ENCODE results near the gene TRPM2. TPM values are rescaled to one million over a fixed set of nuclear protein-coding genes. Genes with fewer than 3 reads are reported as not detected.

TRPM2 gene
- total RNA-seq, 1 experiment from 2014 or later, result 0.99 TPM

GRCh38 chr21:44444286-44444931 is 91.0 kb downstream of the TRPM2 start:
- no peak for DNase-seq (ENCODE audit: low read depth)

DNA sequence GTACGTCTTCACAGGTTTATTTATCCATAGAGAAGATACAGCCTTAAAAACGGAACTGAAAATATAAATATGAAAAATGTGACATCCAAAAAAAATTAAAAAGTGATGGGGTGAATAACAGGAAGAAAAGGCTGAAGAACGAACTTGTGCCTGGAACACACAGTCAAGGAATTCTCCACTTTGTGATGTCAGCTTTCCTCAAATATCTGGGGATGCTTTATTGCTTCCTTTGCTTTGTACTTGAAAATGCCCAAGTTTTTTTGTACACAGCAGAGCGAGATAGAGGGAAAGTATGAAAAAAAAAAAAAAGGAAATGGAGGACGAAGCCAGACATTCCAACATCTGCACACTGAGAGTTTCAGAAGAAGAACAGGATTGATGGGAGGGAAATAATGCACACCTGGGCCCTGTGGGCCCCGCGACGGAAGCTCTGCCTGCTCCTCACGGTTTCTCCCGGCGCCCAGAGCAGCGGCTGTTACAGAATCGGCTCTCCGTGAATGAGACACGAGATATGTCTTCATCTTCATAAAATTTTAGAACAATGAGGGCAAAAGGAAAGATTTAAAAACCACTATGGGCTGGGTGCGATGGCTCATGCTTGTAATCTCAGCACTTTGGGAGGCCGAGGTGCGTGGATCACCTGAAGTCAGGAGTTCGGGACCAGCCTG is 91.9 kb downstream of the TRPM2 start:
- DNase-seq (ENCODE audit: low read depth), result no peak

- DNase-seq (ENCODE audit: low read depth), result no peak
These were observed 95.3 kb downstream of the TRPM2 start for GRCh38 chr21:44448651-44449131.

- DNase-seq (ENCODE audit: low read depth), result no peak
These were observed 96.3 kb downstream of the TRPM2 start for GRCh38 chr21:44449473-44450363.

- no peak for DNase-seq (ENCODE audit: low read depth)
These were observed 97.0 kb downstream of the TRPM2 start for GRCh38 chr21:44450402-44450801.

GRCh38 chr21:44450999-44451398 is 97.6 kb downstream of the TRPM2 start:
- no peak for DNase-seq (ENCODE audit: low read depth)

- no peak for DNase-seq (ENCODE audit: low read depth)
These were observed 99.7 kb downstream of the TRPM2 start for GRCh38 chr21:44453120-44453519.

GRCh38 chr21:44454058-44454457 is 100.6 kb downstream of the TRPM2 start:
- DNase-seq (ENCODE audit: low read depth), result no peak

- DNase-seq (ENCODE audit: low read depth), result no peak
These were observed 101.5 kb downstream of the TRPM2 start, which contains the start of gene LRRC3 for GRCh38 chr21:44454747-44455523. Gene LRRC3 (plus strand): TSS chr21:44455510. CDS start chr21:44456645, 1,135 bp downstream.

GRCh38 chr21:44455524-44456213 is 102.2 kb downstream of the TRPM2 start:
- DNase-seq (ENCODE audit: low read depth), result no peak

DNA sequence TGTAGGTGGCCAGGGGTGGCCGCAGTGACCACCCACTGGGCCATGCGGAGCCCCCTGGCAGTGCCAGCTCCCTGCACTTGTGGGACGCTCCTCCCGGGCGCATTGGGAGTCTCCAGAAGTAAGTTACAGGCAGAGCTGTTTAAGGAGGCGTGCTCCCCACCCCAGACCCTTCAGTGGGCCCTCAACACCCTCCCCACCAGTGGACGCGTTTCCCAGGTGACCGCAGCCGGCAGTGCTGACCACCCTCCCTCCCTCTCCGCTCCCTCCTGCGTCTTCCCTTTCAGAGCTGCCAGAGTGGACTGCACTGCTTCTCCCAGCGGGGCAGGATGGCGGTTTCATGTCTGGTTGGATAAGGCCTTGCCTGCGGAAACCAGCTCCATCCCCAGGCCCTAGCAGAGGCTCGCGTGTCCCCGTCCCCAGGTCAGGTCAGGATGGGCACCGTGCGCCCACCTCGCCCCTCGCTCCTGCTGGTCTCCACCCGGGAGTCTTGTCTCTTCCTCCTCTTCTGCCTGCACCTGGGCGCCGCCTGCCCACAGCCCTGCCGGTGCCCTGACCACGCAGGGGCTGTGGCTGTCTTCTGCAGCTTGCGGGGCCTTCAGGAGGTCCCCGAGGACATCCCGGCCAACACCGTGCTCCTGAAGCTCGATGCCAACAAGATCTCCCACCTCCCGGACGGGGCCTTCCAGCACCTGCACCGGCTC is 102.9 kb downstream of the TRPM2 start:
- DNase-seq (ENCODE audit: low read depth), result no peak

DNA sequence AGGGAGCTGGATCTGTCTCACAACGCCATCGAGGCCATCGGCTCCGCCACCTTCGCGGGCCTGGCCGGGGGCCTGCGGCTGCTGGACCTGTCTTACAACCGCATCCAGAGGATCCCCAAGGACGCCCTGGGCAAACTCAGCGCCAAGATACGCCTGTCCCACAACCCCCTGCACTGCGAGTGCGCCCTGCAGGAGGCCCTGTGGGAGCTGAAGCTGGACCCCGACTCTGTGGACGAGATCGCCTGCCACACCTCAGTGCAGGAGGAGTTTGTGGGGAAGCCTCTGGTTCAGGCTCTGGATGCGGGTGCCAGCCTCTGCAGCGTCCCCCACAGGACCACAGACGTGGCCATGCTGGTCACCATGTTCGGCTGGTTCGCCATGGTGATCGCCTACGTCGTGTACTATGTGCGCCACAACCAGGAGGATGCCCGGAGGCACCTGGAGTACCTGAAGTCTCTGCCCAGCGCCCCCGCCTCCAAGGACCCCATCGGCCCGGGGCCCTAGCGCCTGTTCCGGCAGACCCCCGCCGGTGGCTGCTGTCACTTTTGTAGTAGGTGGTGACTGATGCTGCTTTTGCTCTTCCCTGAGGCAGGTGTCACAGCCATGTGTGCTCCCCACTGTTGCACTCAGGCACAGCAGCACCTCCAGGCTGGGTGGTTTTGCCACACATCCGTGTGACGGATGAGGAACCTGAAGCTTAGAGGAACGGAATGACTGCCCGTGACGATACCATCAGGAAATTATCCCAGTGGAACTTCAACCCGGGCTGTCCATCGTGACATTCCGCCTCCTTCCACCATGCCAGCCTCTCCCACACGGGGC is 103.7 kb downstream of the TRPM2 start:
- no peak for DNase-seq (ENCODE audit: low read depth)

- no peak for DNase-seq (ENCODE audit: low read depth)
These were observed 105.7 kb downstream of the TRPM2 start for GRCh38 chr21:44458971-44459711.

GRCh38 chr21:44459712-44460440 is 106.5 kb downstream of the TRPM2 start:
- no peak for DNase-seq (ENCODE audit: low read depth)

DNA sequence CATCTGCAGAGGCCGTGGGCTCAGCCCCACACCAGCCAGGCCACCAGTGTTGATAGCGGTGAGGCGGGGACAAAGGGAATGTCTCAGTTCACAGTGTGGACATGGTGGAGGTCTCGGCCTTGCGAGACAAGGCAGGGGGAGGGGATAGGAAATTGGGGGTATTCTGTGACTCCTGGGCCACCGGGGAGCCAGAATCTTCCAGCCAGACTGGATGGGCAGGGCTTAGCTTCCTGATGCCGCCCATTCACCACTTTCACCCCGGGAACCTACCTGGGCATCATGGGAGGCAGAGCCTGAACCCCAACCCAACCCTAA is 107.0 kb downstream of the TRPM2 start:
- no peak for DNase-seq (ENCODE audit: low read depth)

DNA sequence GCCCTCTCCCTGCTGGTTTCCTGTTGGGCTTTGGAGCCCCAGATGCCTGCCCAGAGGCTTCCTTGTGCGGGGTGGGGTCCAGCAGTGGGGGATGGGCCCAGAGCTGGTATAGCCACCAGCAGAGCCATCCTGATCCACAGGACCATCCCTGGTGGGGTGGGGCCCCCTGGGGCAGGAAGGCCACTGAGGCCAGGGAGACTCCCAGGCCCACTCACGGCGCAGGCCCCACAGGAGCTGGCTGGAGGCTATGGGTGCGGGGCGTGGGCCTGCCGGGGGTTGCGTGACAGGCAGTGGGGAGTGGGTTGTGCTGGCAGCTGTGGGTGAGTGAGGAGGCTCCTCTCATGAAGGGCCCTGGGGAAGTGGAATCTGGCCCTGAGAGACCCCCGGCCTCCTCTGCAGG is 107.6 kb downstream of the TRPM2 start:
- DNase-seq (ENCODE audit: low read depth), result no peak

GRCh38 chr21:44461464-44462001 is 108.1 kb downstream of the TRPM2 start:
- peak; percentile 22 for DNase-seq (ENCODE audit: low read depth)
